Lung (tissue), 12 donors: Measurements from ENCODE around the gene IFNA6. TPM values are rescaled to one million over a fixed set of nuclear protein-coding genes. Genes with fewer than 3 reads are reported as not detected.

Source experiments
- ATAC-seq: fragments of 200-7000 bp; cut with Tn5 transposase; one replicate; pipeline ENCODE4 v1.9.1; 2020; ENCODE audit warnings: moderate number of reproducible peaks; ENCODE audit not compliant: insufficient read depth, low FRiP score
- DNase-seq, 3 donors: peaks; one replicate each; pipeline ENCODE4 v3.0.0-alpha.2; 2013 to 2017
- H3K27ac ChIP-seq, 2 donors: one replicate each; pipeline ENCODE4 v1.5.1; 2013; ENCODE audit warnings: mild to moderate bottlenecking in 2 of 2, moderate library complexity in 2 of 2, control low read depth in 1 of 2, inconsistent platforms in 1 of 2, low read depth in 1 of 2, low read length in 1 of 2
- H3K27me3 ChIP-seq, 3 donors: one replicate each; pipeline ENCODE4 v1.5.1; 2013; ENCODE audit warnings: low read length in 2 of 3; ENCODE audit not compliant: control insufficient read depth in 3 of 3, insufficient read depth in 3 of 3
- H3K36me3 ChIP-seq, 4 donors: one replicate each; pipeline ENCODE4 v1.5.1; 2013; ENCODE audit warnings: low read length in 4 of 4, mild to moderate bottlenecking in 1 of 4, moderate library complexity in 1 of 4; ENCODE audit not compliant: control insufficient read depth in 4 of 4, insufficient read depth in 4 of 4
- H3K4me1 ChIP-seq, 5 donors: one replicate each; pipeline ENCODE4 v1.5.1; 2013; ENCODE audit warnings: low read length in 5 of 5, mild to moderate bottlenecking in 2 of 5, moderate library complexity in 1 of 5; ENCODE audit not compliant: control insufficient read depth in 5 of 5, insufficient read depth in 5 of 5
- H3K4me3 ChIP-seq: one replicate; pipeline ENCODE4 v1.5.1; 2013; ENCODE audit warnings: mild to moderate bottlenecking, control low read depth, moderate library complexity
- H3K9ac ChIP-seq, 2 donors: one replicate each; pipeline ENCODE4 v1.5.1; 2013; ENCODE audit warnings: low read length in 2 of 2, control low read depth in 1 of 2; ENCODE audit not compliant: insufficient read depth in 1 of 2
- H3K9me3 ChIP-seq, 4 donors: one replicate each; pipeline ENCODE4 v1.5.1; 2013; ENCODE audit warnings: low read length in 3 of 4, mild to moderate bottlenecking in 1 of 4, moderate library complexity in 1 of 4; ENCODE audit not compliant: control insufficient read depth in 4 of 4, insufficient read depth in 3 of 4
- WGBS, 2 donors: extraction: QIAGEN DNeasy Blood & Tissue Kit; methylation state at CpG; one replicate each; pipeline ENCODE4 v1.1.7; 2013; 5-methylcytosine and 5-hydroxymethylcytosine counted together
- polyA plus RNA-seq, 2 donors: library from polyadenylated mRNA; stranded (reverse); fragments of 200-250 nt; gene quantifications; one replicate each; pipeline ENCODE4 v1.2.1, GENCODE V29; 2013
- total RNA-seq, 2 donors: library from RNA; depleted of rRNA in 1 of 2; stranded (reverse); fragments of >200 nt in 1 of 2; gene quantifications; one replicate each; pipeline ENCODE4 v1.2.1, GENCODE V29; 2014 to 2021
- TF ChIP-seq, protein P1 (sequence below): IDR thresholded peaks from 2 replicates; pipeline ENCODE4 v1.5.1; 2012; ENCODE audit warnings: mild to moderate bottlenecking; ENCODE audit errors: control extremely low read depth, extremely low read depth
- donor health status: control.
- donor health status: control.
- donor health status: Bipolar disorder and iron deficiency.
- donor health status: healthy.
- donor health status: DM: yes; HTN: yes; CAD: no.

The IFNA6 gene
- total and polyA plus RNA-seq, 4 donors: not detected

DNA sequence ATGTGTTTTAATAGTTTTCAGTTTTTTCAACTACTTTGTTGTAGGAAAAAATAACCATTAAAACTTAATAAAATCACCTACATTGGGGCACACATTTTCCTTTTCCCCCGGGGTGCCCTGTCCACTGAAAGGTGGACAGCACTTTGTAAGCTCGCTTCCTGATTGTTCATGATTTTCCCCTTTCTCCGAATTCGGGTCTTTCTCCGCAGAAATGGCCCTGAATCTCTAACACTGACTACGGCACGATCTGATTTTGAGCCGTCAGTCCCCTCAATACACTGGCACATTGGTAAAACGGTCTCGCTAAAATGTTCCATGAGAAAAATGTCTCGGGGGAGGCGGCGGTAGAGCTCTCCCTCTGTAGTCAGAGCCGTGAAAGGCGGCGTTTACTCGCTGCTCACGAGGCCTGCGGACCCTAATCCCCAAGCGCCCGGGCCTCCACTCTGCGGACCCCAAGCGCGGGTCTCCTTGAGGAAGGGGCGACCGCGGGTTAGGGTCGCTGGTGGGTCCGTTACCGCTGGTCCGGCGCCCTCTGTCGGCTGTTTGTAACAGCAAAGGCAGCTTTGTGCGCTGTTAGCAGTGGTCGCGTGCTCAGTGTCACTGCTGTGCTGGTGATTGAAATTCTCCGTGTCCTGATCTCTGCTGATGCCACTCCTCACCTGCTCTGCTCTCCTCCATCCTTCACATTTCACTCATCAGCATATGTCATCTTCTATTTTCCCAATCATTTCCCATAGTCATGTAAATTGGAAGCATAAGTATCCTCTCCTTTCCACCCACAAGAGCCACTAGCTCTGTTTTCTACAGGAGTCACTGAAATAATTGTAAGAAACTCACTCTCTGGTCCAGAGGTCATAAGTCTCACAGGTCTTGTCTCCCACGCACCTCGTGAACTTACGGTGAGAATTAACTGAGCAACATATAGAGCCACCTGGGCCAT is 45.4 kb upstream of the IFNA6 start:
- TF ChIP-seq, protein P1, sequence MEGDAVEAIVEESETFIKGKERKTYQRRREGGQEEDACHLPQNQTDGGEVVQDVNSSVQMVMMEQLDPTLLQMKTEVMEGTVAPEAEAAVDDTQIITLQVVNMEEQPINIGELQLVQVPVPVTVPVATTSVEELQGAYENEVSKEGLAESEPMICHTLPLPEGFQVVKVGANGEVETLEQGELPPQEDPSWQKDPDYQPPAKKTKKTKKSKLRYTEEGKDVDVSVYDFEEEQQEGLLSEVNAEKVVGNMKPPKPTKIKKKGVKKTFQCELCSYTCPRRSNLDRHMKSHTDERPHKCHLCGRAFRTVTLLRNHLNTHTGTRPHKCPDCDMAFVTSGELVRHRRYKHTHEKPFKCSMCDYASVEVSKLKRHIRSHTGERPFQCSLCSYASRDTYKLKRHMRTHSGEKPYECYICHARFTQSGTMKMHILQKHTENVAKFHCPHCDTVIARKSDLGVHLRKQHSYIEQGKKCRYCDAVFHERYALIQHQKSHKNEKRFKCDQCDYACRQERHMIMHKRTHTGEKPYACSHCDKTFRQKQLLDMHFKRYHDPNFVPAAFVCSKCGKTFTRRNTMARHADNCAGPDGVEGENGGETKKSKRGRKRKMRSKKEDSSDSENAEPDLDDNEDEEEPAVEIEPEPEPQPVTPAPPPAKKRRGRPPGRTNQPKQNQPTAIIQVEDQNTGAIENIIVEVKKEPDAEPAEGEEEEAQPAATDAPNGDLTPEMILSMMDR: peak; percentile 35
- Histone ChIP-seq H3K4me3 (peak overlapping the region; percentile 21), H3K9me3 (no peaks in the 10 kb centered on the region), H3K4me1 (peaks cover 0 to 5% (median 0%) of the 10 kb centered on the region in 5 donors), H3K27ac (no peak overlapping the region), H3K27me3 (peaks cover 0 to 56% (median 21%) of the 10 kb centered on the region in 3 donors), H3K36me3 (no peaks in the 10 kb centered on the region), H3K9ac (peak overlapping the region; percentile 18 to 65)
- ATAC-seq: peak; percentile 56
- DNase-seq: peak; percentile 44 to 57 (median 48)
- WGBS, 2 donors: 8 to 9% methylated on average over 40 of the region's 40 CpGs

DNA sequence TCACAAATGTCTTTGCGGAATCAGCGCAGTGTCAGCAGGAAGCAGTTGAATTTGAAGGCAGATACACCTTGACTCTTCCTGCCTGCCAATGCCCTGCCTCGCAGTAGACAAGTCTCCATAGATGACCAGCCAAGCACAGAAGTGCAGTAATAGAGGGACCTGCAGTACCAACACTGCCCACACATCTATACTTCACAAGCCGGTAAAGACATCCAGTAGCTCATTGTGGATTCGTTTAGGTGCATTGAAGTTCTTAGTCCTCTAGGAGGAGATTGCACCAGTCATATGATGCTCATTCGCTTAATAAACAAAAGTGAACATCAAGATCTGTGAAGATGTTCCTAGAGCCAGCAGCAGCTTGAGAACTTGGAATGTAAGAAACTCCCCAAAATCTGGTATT is 41.6 kb upstream of the IFNA6 start:
- peaks cover 0 to 47% (median 20%) of the 10 kb centered on the region in 3 donors for H3K27me3 ChIP-seq
- DNase-seq (no peak), ATAC-seq (no peak)

DNA sequence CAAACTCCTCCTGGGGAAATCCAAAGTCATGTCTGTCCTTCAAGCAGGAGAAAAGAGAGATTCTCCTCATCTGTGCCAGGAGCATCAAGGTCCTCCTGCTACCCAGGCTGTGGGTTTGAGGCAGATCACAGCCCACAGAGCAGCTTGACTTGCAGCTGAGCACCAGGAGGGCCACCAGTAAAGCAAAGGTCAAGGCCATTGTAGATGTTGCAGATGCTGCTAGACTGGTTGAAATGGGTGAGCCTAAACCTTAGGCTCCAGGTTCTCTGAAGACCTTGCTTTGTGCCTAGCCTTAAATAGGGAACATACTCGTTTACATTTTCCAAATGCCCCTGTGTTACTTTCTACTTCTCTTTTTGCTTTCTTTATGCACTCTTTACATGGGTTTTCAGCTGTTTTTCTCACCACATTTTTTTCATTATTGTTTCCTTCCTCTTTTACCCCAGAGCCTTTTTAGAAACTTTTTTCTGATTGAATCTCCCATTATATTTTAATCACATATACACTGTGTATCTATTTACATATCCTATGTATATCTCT is 34.5 kb upstream of the IFNA6 start, which contains the start of gene IFNA2:
Gene IFNA2 (minus strand): TSS at position 268 of the 540 bp plus-strand sequence. CDS start 69 bp downstream, at position 199.
- DNase-seq: no peak
- H3K27ac ChIP-seq: no peak within 1 kb of the TSS
- 24 to 39% methylated on average over 1 of the region's 1 CpG for WGBS, 2 donors
- H3K4me1 ChIP-seq: no peaks in the 10 kb centered on the region
- no peak within 1 kb of the TSS for H3K9ac ChIP-seq
- H3K9me3 ChIP-seq: no peaks in the 10 kb centered on the region
- no peak within 1 kb of the TSS for H3K4me3 ChIP-seq
- no peak for ATAC-seq
- TF ChIP-seq, protein P1: no peak
- no peaks in the 10 kb centered on the region for H3K36me3 ChIP-seq
- peaks cover 0 to 2% (median 0%) of the 10 kb centered on the region in 3 donors for H3K27me3 ChIP-seq

More for the DNA sequence above, 41.6 kb upstream of the IFNA6 start:
- H3K9ac ChIP-seq: no peak overlapping the region
- H3K4me1 ChIP-seq: peaks cover 0 to 5% (median 0%) of the 10 kb centered on the region in 5 donors
- TF ChIP-seq, protein P1: no peak
- WGBS, 2 donors: 77 to 85% methylated on average over 6 of the region's 6 CpGs
- no peak overlapping the region for H3K4me3 ChIP-seq
- no peaks in the 10 kb centered on the region for H3K9me3 ChIP-seq
- no peaks in the 10 kb centered on the region for H3K36me3 ChIP-seq
- no peak overlapping the region for H3K27ac ChIP-seq
